GM19372 (cell line): Measurements from ENCODE around the gene RANBP17.
A peak's percentile ranks its signal among the peaks of the same experiment; 100 is the strongest.
"Not testable (repeated sequence)": the region's sequence is repeated elsewhere in the genome, so short reads cannot be mapped to it uniquely, and the experiment has no call there.

Experiments used
- ATAC-seq: cut with Tn5 transposase; IDR thresholded peaks from one replicate; pipeline ENCODE4 v1.9.1; 2021; ENCODE audit warnings: mild to moderate bottlenecking, low read depth, moderate library complexity; ENCODE audit not compliant: unreplicated experiment

Gene RANBP17

DNA sequence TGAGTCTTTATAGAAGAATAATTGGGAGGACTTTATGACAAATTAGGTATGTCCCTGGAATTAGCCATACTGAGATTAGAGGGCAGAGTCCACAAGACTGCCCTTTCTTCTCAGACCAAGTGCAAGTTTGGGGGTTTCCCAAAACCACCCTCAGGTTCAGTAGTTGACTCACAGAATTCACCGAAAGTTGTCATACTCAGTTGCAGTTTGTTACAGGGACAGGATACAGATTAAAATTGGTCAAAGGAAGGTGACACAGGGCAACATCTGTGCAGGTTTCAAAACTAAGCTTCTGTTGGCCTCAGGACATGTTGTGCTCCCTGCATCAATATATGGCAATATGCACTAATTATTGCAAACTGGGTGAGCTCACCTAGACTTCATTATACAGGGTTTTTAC is 3.8 kb downstream of the RANBP17 start:
- peak; percentile 70 for ATAC-seq

- no peak for ATAC-seq
Observed at GRCh38 chr5:170867825-170868224, 6.0 kb downstream of the RANBP17 start.

DNA sequence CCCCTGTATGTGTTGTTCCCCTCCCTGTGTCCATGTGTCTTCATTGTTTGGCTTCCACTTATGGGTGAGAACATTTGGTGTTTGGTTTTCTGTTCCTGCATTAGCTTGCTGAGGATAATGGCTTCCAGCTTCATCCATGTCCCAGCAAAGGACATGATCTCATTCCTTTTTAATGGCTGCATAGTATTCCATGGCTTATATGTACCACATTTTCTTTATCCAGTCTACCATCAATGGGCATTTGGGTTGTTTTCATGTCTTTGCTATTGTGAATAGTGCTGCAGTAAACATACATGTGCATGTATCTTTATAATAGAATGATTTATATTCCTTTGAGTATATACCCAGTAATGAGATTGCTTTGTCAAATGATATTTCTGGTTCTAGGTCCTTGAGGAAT is 8.6 kb downstream of the RANBP17 start:
- ATAC-seq, result not testable (repeated sequence)

GRCh38 chr5:170874017-170874416 is 12.2 kb downstream of the RANBP17 start:
- no peak for ATAC-seq

DNA sequence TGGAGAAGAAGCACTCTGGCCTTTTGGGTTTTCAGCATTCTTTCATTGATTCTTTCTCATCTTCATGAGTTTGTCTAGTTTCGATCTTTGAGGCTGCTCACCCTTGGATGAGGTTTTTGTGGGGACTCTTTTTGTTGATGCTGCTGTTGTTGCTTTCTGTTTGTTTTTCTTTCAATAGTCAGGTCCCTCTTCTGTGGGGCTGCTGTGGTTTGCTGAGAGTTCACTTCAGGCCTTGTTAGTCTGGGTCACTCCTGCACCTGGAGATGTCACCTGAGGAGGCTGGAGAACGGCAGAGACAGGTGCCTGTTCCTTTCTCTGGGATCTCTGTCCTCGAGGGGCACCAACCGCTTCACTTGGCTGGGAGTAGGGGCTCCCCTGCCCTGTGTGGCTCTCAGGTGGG is 14.0 kb downstream of the RANBP17 start:
- no peak for ATAC-seq

DNA sequence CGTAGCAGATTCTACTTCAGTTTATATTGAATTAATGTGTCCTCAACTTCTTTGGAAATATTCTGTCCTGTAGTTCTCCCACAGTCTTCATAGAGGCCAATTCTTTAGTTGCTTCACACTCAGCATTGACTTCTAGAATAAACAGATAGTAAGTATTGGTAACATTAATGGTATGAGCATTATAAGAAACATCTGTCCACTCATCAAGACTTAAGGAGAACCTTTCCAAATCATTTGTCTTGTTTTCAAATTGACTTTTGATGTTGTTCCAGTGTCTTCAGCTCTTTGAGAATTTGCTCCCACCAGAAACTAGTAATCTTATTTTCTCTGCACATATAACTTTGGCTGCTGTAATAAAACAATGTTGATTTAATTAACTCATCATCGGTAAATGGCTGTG is 18.3 kb downstream of the RANBP17 start:
- ATAC-seq, result no peak

DNA sequence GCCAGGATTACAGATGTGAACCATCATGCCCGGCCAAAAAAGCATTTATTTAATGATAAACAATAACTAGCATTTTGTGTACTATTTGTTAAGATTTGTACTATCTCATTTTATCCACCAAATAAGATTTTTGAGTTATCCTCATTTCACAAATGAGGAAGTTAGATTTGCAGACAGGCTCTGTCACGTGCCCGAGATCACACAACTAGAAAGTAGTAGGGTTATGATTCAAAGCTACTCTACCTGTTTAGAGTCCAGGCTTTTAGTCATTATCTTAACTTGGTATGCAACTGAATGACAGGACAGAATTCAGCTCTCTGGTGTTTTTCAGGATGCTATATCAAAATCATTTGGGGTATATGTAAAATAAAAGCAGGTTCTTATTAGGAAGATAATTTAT is 20.5 kb downstream of the RANBP17 start:
- no peak for ATAC-seq

- no peak for ATAC-seq
Observed at GRCh38 chr5:170885256-170885655, 23.4 kb downstream of the RANBP17 start.

DNA sequence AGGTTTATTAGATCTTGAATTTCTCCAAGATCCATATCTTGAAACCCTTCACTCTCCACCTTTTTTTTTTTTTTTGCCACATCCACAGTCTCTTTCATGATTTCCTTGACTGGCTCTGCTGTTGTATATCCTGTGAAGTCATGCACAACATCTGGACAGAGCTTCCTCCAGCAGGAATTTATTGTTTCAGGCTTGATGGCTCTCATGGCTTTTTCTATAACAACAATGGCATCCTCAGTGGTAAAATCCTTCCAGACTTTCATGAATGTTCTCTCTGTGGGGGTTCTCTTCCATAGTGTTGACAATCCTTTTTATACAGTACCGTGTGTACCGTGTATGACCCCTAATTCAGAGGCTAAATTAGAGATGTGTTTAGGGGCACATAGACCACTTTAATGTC is 24.0 kb downstream of the RANBP17 start:
- no peak for ATAC-seq

DNA sequence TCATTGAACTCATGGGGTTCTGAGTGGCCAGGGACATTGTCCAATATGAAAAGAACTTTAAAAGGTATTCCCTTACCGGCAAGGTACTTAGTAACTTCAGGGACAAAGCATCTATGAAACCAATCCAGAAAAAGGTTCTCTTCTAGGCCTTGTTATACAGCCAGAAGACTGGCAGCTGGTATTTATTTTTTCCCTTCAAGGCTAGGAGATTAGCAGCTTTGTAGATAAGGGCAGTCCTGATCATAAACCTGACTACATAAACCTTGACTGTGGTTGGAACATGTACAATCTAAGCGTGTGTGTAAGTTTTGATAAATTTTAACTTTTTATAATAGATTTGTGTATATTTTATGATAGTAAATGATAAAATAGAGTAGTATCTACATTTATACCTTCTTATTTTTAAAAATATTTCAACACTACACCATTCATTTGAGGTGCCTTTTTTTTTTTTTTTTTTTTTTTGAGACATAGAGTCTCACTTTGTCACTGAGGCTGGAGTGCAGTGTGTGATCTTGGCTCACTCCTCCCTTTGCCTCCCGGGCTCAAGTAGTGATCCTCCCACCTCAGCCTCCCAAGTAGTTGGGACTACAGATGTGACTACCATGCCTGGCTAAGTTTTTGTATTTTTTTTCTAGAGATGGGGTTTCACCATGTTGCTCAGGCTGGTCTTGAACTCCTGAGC is 24.5 kb downstream of the RANBP17 start:
- ATAC-seq, result no peak

DNA sequence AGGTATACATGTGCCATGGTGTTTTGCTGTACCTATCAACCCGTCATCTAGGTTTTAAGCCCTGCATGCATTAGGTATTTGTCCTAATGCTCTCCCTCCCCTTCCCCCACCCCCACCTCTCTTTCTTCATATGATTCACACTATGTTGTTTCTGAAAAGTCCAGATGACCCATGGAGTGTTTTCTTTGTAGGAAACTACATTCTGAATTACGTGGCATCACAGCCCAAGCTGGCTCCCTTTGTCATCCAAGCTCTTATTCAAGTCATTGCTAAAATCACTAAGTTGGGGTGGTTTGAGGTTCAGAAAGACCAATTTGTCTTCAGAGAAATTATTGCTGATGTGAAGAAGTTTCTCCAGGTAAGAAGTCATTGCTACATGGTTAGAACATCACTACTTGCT is 30.4 kb downstream of the RANBP17 start:
- no peak for ATAC-seq

GRCh38 chr5:170894665-170895064 is 32.8 kb downstream of the RANBP17 start:
- no peak for ATAC-seq

DNA sequence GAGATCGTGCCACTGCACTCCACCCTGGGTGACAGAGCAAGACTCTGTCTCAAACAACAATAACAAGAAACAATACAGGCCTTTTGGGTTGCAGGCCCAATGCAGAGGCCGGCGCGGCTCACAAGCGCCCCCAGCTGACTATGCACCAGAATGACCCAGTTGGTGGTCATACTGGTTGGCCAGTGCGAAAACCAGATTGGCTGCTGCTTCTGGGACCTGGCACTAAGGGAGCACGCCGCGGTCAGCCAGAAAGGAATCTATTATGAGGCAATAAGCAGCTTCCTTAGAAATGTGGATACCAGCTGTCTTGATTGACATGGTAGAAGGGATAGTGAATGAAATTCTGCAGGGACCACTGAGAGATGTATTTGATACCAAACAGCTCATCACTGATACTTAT is 35.0 kb downstream of the RANBP17 start:
- ATAC-seq, result no peak

DNA sequence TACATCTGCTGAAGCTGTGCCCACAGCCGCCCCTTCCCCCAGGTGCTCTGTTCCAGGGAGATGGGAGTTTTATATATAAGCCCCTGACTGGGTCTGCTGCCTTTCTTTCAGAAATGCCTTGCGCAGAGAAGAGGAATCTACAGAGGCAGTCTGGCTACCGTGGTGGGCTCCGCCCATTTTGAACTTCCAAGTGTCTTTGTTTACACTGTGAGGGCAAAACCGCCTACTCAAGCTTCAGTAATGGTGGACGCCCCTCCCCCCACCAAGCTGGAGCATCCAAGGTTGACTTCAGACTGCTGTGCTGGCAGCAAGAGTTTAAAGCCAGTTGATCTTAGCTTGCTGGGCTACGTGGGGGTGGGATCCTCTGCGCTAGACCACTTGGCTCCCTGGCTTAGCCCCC is 41.3 kb downstream of the RANBP17 start:
- no peak for ATAC-seq

- ATAC-seq, result no peak
Observed at GRCh38 chr5:170907758-170908157, 45.9 kb downstream of the RANBP17 start.

DNA sequence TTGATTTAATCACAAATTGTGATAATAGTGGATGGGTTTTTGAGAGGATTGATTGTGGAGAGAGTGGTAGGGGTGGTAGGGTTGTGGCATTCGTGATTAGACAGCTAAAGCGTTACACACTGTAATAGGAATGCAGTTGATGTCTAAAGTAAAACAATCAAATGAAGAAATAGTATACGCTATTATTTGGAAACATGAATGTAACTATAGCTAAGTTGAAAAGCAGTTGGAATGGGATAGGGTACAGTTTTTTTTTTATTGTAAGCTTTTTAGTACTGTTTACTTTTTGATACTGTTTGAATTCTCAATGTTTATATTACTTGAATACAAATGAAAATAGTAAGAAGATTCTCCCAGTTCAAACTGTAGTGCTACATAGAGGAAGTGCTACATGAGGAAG is 51.8 kb downstream of the RANBP17 start:
- no peak for ATAC-seq

DNA sequence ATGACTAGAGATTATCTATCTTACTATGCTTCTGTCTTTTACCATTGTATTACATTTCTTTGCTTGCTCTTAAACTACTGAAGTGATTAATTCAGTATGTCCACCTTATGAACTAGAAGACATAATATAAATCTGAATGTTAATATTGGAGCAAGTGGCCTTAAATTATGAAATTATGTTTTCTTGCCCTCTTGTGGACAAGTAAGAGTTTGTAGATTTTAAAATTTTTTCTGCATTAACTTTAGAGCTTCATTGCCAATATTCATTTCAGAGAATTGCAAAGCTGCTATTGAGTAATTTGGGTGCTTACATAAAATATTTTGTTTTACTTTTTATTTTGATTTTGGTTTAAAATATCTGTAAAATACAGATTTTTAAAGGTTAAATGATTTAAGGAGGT is 55.3 kb downstream of the RANBP17 start:
- ATAC-seq, result no peak

DNA sequence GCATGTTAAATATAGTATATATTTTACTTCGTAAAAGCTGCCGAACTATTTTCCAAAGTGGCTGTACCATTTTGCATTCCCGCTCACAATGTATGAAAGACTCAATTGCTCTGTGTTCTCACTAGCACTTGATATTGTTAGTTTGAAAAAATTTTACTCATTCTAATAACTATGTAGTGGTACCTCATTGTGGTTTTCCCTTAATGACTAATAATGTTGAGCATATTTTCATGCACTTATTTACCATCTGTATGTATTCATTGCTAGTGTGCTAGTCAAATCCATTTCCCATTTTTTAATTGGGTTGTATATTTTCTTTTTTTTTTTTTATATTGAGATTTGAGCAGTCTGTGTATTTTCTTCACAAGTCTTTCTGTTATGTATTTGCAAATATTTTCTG is 58.4 kb downstream of the RANBP17 start:
- no peak for ATAC-seq

GRCh38 chr5:170922331-170922730 is 60.5 kb downstream of the RANBP17 start:
- not testable (repeated sequence) for ATAC-seq

GRCh38 chr5:170923910-170924620 is 62.2 kb downstream of the RANBP17 start:
- ATAC-seq, result no peak

DNA sequence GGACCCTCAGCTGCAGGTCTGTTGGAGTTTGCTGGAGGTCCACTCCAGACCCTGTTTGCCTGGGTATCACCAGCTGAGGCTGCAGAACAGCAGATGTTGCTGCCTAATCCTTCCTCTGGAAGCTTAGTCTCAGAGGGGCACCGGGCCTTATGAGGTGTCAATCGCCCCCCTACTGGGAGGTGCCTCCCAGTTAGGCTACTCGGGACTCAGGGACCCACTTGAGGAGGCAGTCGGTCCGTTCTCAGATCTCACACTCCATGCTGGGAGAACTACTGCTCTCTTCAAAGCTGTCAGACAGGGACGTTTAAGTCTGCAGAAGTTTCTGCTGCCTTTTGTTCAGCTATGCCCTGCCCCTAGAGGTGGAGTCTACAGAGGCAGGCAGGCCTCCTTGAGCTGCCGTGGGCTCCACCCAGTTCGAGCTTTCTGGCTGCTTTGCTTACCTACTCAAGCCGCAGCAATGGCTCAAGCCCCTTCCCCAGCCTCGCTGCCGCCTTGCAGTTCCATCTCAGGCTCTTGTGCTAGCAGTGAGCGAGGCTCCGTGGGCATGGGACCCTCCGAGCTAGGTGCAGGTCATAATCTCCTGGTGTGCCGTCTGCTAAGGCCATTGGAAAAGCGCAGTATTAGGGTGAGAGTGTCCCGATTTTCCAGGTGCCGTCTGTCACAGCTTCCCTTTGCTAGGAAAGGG is 73.9 kb downstream of the RANBP17 start:
- not testable (repeated sequence) for ATAC-seq

DNA sequence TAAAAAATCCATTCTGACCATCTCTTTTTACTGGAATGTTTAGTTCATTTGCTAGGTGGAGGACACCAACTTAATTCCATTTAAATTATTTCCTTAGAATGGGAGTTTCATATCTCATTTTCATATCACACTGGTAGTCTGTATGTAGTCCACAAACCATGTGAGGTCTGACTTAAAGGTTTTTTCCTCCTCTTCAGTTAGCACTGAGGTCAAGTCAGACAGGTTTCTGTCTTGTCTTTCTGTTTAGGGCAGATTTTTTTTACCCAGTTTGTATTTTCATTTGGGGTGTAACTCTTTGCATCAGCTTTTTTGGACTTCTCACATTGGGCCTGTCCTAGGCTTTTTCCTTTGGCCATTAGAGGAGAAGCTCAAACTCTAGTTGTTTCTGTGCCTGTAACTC is 75.3 kb downstream of the RANBP17 start:
- no peak for ATAC-seq
